DMS 273 treated with DMSO at 0.1 percent for 48 hours (cell line): ENCODE measurements around the gene FAM13B.

Experiments used
- DNase-seq: peaks from one replicate; lab custom pipeline; 2025; lab: John Stamatoyannopoulos, UW

The FAM13B gene

DNA sequence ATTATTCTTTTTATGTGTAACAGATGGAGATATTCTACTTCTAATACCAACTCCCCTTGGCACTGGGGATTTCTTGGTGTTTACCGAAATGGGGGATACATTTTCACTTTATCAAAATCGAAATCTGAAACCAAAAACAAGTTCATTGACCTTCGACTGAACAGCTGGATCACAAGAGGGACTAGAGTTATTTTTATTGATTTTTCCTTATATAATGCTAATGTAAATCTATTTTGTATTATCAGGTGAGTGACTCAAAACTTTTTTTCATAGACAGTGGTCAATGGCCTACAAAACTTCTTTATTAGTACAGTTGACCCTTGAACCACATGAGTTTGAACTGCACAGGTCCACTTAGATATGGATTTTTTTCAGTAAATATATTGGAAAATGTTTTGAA, 133.4 kb downstream of the FAM13B start:
- DNase-seq, result no peak

GRCh38 chr5:137896560-137896959, 136.3 kb downstream of the FAM13B start:
- no peak for DNase-seq

- no peak for DNase-seq
Measured at GRCh38 chr5:137894586-137894985, 138.3 kb downstream of the FAM13B start.

DNA sequence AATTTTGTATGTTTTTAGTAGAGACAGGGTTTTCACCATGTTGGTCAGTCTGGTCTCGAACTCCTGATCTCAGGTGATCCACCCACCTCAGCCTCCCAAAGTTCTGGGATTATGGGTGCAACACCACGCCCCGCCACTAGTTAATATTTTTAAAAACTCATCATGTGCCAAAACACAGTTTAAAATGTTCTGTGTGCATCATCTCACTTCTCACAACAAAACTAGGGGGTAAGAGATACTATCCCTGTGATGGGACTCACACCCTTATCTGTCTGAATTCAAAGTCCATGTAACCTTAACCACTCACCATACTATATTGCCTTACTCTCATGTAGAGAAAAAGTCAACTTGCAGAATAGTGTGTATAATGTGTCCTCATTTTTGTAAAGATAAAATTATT, 141.0 kb downstream of the FAM13B start:
- no peak for DNase-seq

GRCh38 chr5:137890845-137891244, 142.0 kb downstream of the FAM13B start:
- DNase-seq, result no peak

- DNase-seq, result no peak
Measured at GRCh38 chr5:137888863-137889759, 143.8 kb downstream of the FAM13B start, which contains the start of gene PKD2L2. TSS of gene PKD2L2 (plus strand) at chr5:137889457. CDS start at chr5:137889492, 35 bp downstream.

DNA sequence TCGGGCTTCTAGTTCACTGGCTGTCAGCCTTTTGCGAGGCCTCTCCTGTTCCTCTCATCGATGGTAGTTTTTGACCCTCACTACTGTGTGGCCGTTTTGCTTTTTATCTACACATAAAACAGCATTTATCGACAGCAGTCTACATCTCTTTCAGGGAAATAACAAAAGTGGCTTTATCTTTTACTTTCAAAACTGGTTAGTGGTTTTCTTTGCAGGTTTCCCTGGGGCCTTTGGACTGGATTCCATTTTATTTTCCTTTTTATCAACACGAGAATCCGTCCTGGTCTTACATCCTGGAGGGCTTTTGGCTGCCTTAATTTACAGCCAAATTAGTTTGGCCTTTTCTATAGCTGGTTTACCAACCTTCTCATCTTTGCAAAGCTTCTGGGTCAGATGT, 144.4 kb downstream of the FAM13B start:
- DNase-seq, result no peak
